GM12864 (cell line): ENCODE results near the gene NT5C1A.

Experiments used
- DNase-seq: peaks from one replicate; pipeline ENCODE4 v3.0.0-alpha.2; 2011; ENCODE audit warnings: low read depth
- H3K4me3 ChIP-seq: 2 replicates; pipeline ENCODE4 v1.5.1; 2011; ENCODE audit warnings: mild to moderate bottlenecking, low read depth, low read length, control low read depth
- TF ChIP-seq, protein P1 (sequence below): IDR thresholded peaks from 2 replicates; pipeline ENCODE4 v1.5.1; 2011; ENCODE audit warnings: low read depth, mild to moderate bottlenecking, moderate library complexity, low read length, control low read depth, inconsistent platforms; ENCODE audit errors: missing control alignments

NT5C1A gene

DNA sequence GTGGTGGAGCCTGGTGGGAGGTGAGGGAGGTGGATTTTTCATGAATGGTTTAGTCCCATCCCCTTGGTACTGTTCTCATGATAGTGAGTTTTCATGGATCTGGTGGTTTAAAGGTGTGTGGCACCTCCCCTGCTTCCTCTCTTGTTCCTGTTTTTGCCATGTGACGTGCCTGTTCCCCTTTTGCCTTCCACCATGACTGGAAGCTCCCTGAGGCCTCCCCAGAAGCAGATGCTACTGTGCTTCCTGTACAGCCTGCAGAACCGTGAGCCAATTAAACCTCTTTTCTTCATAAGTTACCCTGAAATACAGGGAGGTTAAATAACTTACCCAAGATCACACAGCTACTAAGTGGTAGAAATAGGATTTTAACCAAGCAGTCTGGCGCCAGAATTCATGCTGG lies 28.2 kb downstream of the NT5C1A start:
- no peak for DNase-seq
- no peak overlapping the region for H3K4me3 ChIP-seq
- TF ChIP-seq, protein P1, sequence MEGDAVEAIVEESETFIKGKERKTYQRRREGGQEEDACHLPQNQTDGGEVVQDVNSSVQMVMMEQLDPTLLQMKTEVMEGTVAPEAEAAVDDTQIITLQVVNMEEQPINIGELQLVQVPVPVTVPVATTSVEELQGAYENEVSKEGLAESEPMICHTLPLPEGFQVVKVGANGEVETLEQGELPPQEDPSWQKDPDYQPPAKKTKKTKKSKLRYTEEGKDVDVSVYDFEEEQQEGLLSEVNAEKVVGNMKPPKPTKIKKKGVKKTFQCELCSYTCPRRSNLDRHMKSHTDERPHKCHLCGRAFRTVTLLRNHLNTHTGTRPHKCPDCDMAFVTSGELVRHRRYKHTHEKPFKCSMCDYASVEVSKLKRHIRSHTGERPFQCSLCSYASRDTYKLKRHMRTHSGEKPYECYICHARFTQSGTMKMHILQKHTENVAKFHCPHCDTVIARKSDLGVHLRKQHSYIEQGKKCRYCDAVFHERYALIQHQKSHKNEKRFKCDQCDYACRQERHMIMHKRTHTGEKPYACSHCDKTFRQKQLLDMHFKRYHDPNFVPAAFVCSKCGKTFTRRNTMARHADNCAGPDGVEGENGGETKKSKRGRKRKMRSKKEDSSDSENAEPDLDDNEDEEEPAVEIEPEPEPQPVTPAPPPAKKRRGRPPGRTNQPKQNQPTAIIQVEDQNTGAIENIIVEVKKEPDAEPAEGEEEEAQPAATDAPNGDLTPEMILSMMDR = no peak

DNA sequence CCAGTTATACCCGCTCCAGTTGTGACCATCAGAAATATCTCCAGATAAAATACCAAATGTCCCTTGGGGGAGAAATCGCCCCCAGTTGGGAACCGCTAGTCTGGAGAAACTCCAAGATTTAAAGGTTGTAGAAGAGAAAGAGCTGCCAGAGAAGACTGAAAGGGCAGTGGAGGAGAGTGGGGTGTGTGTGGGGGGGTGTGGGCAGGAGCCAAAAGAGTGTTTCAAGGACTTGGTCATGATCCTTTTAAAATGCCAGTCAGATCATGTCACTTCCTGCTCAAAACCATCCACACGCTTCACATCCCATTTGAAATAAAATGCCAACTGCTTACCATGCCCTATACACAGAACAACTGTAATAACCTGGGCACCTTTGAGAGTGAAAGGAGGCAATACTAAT lies 29.1 kb downstream of the NT5C1A start:
- no peak for DNase-seq
- TF ChIP-seq, protein P1 = no peak
- no peak overlapping the region for H3K4me3 ChIP-seq

DNA sequence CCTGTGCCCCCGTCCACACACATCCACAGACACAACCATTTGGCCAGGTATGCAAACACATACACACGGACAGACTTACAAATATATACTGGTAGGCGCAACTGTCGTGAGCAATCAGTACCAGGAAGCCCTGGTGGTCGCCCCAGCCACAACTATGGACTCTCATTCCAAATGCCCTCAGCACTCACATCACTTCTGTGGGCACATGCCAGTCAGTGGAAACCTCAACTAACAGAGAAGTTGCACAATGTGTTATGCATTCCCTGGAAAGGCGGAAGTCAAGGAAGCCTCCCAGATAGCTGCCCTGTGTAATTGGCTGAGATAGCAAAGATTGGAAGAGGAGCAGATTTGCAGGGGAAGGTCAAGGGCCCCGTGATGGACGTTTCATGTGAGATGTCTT lies 31.0 kb downstream of the NT5C1A start:
- no peak for DNase-seq
- TF ChIP-seq, protein P1 = no peak
- no peak overlapping the region for H3K4me3 ChIP-seq

DNA sequence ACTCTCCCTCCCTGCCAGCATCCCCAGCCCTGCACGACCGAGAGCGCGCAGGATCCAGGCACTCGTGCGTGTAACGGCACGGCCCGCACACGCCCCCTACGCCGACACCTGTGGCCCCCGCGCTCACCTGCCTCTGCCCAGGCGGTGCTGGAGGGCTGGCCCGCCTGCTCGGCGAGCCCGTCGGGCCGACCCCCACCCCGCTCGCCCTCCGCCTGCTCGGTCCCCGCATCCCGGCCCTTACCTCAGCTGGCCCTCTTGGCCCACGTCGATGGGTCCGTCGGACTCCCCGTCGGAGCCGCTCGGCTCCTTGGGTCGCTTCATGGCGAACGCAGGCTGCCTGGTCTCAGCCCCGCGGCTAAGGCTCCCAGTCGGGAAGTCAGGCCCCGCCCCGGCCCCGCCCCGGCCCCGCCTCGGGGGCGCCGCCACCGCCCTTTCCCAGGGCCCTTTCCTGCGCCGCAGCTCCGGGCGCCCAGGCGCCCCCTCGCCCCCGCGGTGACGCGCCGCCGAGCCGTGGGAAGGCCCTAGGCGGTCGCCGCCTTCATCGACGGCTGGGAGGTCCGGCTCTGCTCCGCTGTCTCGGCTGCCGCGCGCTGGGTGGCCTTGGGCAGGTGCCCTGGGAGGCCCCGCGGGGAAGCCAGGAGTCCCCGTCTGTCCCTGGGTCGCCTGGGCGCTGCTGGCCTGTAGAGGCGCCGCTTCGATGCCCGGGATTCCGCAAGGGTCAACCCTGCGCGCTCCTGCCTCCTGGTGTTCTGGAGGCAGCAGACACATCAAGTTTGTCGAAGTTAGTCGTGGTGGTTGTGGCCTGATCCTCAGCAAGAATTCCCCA lies 32.4 kb downstream of the NT5C1A start, which contains the start of gene HEYL:
Gene HEYL (minus strand): TSS at position 339 of the 826 bp plus-strand sequence. CDS start 18 bp downstream, at position 321.
- TF ChIP-seq, protein P1 = no peak
- H3K4me3 ChIP-seq = peak within 1 kb of the TSS; percentile 41
- DNase-seq = no peak

DNA sequence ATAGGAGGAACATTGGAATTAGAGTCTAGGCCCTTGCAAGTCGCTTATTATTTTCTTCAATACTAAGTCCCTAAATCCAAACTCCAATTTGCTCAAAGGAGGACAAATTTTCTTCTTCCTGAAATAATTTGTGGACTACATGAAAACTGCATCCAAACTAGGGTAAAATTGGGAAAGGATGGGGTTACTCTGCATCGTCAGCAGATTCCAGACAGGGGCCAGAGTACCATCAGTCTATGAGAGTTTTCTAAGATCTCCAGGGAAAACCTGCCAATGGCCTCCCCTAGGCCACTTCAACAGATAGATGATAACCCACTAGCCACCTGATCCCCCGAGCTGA lies 33.0 kb downstream of the NT5C1A start:
- TF ChIP-seq, protein P1 = no peak
- peak overlapping the region; percentile 41; the same call in 1 of the 2 replicates for H3K4me3 ChIP-seq
- no peak for DNase-seq

DNA sequence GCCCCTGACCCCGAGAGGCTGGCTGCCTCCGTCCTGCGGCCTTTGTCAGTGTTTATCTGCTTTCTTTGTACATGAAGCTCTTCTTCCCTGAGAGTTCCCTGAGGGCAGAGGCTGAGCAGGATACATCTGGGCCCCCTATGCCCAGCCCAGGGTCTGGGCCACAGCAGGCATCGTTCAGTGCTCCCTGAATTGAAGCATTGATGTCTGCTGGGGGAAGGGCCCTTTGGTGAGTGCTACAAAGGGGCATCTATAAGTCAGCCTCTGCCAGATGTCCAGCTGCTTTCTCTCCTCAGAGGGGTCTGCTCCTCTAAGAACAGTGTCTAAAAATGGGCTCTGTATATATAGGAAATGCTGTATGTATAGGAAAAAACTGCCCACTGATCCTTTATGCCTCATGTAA lies 34.5 kb downstream of the NT5C1A start:
- DNase-seq = no peak
- TF ChIP-seq, protein P1 = no peak
- no peak overlapping the region for H3K4me3 ChIP-seq

DNA sequence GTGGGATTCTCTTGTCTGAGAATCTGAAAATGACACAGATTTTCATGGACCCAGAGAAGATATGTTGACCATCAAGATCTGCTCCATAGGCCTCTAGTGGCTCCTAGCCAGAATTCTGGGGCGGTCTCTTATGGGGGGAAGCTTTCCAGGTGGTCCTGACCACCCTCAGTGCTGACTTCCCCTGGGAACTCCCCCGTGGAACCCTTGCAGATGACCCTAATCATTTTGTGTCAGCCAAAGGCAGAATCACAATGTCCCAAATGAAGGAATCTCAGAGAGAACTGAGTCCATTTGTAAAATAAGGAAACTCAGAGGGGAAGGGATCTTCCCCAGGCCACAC lies 36.1 kb downstream of the NT5C1A start:
- no peak overlapping the region for H3K4me3 ChIP-seq
- DNase-seq = no peak
- TF ChIP-seq, protein P1 = no peak
